Measurements from ENCODE around the gene TTLL12.

The TTLL12 gene

DNA sequence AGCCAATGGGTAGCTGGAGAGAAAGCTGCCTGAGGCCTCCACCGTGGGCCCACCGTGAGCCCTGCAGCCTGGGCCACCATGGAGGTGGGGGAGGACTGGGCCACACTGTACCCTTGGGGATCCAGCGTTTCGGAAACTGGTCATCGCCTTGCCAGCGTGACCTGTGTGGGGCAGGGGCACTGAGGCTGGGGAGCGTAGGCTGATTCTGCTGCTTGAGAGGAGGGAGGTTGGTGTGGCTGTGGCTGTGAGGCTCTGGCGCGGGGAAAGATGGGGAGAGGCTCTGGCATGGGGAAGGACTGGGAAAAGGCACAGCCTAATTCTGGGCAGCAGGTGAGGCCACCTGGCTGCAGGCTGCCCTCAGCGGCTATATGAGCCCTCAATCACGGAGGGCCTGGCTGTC, 12.6 kb upstream of the TTLL12 start:
- no peak for DNase-seq (ENCODE audit: low spot score)

GRCh38 chr22:43198936-43199335, 12.0 kb upstream of the TTLL12 start:
- no peak for DNase-seq (ENCODE audit: low spot score)

DNA sequence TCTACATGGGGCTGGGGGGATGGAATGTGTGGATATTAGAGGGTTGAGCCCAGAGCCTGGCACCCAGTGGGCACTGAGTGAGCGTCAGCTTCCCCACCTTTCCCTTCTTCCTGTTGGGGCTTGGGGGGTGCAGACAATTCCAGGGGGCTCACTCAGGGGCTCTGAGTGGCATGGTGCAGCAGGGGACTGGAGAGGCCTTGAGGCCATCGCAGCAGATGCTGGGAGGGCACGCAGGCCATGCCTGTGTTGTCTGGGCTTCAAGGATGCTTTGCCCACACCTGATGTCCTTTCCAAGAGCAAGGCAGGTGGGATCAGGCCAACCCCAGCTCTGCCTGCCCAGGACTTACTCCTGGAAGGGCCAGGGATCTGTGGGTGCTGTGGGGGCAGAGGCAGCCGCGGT, 11.2 kb upstream of the TTLL12 start:
- DNase-seq (ENCODE audit: low spot score), result no peak

- no peak for DNase-seq (ENCODE audit: low spot score)
These were observed 10.5 kb upstream of the TTLL12 start for GRCh38 chr22:43197271-43197941.

DNA sequence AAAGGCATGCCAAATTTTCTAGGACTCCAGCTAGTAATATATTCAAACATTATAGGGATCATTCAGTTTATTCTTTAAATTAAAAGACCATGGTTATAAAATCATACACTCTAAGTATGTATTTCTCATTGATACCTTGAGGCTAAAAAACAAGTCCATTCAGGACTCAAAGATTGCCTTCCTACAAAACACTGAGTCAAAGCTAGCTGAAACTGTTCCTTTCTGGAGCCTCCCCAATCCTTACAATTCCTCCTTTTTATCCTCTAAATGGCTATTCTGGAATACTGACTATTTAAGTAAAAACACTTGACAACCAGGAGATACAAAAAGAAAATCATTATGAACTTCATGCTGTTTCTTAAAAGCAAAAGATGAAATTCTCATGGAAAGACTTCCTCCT, 4.9 kb upstream of the TTLL12 start:
- DNase-seq (ENCODE audit: low spot score), result no peak

- DNase-seq (ENCODE audit: low spot score), result no peak
These were observed 2.1 kb upstream of the TTLL12 start for GRCh38 chr22:43188829-43189545.

- DNase-seq (ENCODE audit: low spot score), result peak; percentile 96
These were observed 501 bp upstream of the TTLL12 start for GRCh38 chr22:43187171-43188099.

- peak; percentile 35 for DNase-seq (ENCODE audit: low spot score)
These were observed 1.1 kb downstream of the TTLL12 start for GRCh38 chr22:43185860-43186261.

DNA sequence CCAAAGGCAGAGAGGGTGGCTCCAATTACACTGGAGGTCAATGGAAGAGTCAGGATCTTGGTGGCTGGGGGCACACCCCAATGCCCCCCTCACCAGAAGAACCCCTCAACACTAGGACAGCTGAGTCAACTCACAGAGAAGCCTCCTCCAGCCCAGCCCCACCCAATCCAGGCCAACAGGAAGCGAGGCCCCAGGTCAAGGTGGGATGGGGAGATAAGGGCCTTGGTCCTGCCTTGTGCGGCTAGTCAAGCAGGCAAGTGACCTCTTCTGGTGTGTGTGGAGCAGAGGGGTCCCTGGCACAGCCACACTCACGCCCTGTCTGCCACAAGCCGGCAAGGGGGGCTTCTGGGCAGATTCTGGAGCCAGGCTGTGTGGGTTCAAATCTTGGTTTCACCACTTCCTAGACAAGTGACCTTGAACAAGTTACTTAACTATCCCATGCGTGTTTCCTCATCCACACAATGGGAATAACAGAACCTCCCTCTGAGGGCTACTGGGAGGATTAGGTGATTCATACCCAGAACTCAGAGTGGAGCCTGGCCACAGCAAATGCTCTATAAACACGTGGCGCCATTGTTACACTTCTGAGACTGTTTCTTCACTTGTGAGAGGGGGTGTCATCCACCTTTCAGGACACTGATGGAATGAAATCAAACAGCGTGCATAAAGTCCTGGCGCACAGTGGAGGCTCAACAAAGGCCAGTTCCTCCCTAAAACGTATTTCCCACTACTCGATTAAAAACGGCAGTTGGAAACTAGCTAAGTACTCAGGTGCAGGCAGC, 3.2 kb downstream of the TTLL12 start:
- DNase-seq (ENCODE audit: low spot score), result peak; percentile 88

DNA sequence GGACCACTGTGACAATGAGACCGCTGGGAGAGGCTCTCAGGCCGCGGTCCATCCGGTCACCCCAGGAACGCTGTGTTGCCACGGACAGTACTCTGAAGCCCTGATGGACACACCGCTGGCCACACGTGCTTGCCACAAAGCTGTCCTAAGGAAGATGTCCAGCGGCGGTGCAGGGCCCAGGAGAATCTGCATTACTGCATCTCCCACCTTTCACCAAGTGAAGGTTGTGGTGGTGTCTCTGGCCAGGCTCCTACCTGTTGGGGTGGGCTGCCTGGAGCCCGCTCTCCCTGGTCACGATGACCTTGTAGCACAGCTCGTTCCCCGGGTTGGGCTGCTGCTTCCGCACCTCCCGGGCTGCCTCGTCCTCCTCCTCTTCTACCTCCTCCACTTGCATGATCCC, 4.2 kb downstream of the TTLL12 start:
- no peak for DNase-seq (ENCODE audit: low spot score)

GRCh38 chr22:43182118-43182517, 4.8 kb downstream of the TTLL12 start:
- no peak for DNase-seq (ENCODE audit: low spot score)

- no peak for DNase-seq (ENCODE audit: low spot score)
These were observed 5.4 kb downstream of the TTLL12 start for GRCh38 chr22:43181321-43182076.

DNA sequence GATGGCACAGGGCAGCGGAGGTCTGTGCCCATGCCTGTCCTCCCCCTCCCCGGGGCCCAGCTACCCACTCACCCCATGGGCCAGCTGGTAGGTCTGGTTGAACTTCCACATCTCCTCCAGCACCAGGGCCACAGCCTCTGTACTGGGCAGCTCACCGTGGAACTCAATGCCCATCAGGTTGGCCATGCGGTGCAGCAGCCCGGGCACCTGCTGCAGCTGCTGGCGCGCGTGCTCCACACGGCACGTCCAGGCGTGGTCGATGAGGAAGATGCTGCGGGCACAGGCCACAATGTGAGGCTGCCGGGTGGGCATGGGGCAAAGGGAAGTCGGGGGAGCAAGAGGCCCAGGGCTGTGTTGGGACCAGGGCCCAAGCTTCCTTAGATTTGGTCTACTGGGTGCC, 6.3 kb downstream of the TTLL12 start:
- no peak for DNase-seq (ENCODE audit: low spot score)

GRCh38 chr22:43179911-43180195, 7.1 kb downstream of the TTLL12 start:
- DNase-seq (ENCODE audit: low spot score), result no peak

GRCh38 chr22:43179146-43179910, 7.6 kb downstream of the TTLL12 start:
- DNase-seq (ENCODE audit: low spot score), result no peak

DNA sequence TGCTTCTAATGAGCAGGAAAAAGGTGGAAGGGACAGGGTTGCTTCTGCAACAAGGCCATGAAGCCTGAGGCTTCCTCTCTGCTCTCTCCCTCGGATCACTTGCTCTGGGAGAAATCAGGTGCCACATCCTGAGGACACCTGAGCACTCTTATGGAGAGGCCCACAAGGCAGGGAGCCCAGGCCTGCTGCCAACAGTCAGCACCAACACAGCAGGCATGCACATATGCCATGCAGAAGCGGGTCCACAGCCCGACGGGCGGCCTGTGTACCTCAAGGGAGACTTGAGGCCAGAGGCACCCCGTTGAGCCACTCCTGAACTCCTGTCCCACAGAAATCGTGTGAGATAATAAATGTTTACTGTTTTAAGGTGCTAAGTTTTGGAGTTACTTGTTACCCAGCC, 9.5 kb downstream of the TTLL12 start:
- DNase-seq (ENCODE audit: low spot score), result no peak

DNA sequence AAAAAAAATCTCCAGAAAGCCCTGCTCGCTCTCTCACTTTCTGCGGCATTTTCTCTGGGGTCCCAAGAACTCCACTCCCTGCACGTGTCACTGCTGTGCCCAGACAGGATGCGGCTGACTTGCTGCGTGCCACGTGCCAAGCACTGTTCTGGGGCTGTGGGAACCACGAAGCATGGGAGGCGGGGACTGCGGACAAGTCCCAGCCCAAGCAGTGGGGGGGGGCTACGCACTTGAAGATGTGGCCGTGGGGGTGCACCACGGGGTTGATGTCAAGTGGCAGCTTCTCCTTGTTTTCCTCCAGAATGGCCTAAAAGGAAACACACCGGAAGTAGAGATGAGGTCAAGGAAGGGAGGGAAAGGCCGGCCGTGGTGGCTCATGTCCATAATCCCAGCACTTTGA, 10.8 kb downstream of the TTLL12 start:
- DNase-seq (ENCODE audit: low spot score), result no peak

DNA sequence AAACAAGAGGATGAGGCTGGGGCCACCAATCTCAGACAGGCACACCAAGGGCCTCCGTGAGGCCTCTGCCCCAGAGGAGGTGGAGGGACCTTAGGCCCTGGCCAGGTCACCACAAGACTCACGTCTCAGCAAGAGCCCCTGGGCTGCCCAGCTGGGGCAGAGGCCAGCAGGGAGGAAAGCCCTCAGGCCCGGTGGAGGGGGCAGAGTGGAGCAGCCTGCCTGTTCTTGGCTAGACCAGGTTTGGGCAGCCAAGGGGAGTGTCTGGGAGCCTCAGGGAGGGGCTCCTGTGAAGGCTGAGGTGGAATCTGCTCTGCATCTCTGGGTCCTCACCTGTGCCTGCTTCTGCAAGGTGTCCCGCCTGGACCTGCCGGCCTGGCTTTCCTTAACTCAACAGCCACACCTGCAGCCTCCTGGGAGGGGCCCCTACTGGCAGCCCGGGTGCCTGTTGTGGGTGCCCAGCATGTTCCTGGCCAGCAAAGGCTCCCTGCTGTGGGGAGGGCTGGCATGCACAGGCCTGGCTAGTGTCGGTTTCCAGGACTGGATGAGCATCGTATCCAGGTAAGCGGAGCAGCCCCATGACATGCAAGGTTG, 11.9 kb downstream of the TTLL12 start:
- DNase-seq (ENCODE audit: low spot score), result no peak

DNA sequence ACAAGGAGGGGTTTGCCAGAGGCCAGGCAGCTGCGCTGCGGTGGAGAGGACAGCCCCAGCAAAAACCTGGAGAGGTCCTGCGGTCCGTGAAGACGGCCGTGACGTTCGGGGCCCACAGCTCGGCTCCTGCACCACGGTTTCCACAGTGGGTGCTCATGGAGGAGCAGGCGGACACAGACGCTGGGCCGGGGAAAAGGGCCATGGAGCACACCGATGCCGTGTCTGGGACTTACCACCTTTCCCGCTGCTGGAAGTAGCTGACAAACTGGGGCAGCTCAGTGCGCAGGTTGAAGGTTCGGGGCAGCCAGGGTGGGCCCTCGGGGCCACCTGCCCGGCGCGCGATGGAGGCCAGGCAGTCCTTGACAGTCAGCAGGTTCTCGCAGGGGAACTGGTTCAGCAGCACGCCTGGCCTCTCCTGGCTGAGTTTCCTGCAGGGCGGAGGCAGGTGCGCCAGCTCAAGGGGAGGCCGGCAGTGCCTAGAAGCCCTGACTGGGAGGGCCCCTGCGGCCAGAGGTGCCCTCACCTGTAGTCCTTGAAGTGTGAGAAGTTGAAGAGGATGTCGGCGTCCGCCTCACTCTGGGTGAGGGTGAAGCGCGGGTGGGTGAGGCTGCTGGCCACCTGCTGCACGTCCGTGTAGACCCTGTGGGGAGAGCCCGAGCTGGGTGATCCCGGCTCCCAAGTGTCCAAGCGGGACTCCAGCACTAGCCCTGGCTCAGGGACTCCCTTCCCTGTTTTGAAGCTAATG, 12.8 kb downstream of the TTLL12 start:
- DNase-seq (ENCODE audit: low spot score), result no peak

DNA sequence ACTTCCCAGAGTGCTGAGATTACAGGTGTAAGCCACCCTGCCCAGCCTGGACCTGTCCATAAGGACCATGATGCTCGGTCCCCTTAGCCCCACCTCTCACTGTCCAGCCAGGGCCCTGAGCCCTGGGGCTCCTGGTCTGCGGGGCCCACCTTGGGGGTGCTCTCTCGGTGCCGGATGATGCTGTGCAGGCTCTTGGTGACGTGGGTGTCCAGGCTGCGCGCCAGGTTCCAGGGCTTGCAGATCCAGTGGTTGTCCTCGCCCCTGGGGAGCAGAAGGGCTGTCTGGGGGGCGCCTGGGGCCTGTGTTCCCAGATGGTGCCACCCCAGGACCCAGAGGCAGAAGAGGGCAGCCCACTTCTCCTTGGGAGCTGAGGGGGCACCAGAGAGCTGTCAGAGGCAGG, 13.4 kb downstream of the TTLL12 start:
- DNase-seq (ENCODE audit: low spot score), result no peak
